SKM-1 treated with dmso at 0.1 percent for 144 hours (cell line): ENCODE data around the gene TVP23B.
"Not testable (repeated sequence)": the region's sequence is repeated elsewhere in the genome, so short reads cannot be mapped to it uniquely, and the experiment has no call there.

ENCODE experiments used
- DNase-seq: peaks from one replicate; lab custom pipeline; 2025; ENCODE audit not compliant: unreplicated experiment; lab: John Stamatoyannopoulos, UW

TVP23B gene

GRCh38 chr17:18780991-18781718 is at the start of gene TVP23B:
Gene TVP23B (plus strand): TSS chr17:18781183. CDS start chr17:18781294, 111 bp downstream.
- DNase-seq: peak; percentile 88

GRCh38 chr17:18732438-18732837 is 48.5 kb upstream of the TVP23B start:
- DNase-seq: not testable (repeated sequence)

GRCh38 chr17:18733350-18733749 is 47.6 kb upstream of the TVP23B start:
- not testable (repeated sequence) for DNase-seq

GRCh38 chr17:18739616-18740391 is 41.2 kb upstream of the TVP23B start:
- not testable (repeated sequence) for DNase-seq

- DNase-seq: not testable (repeated sequence)
Measured at GRCh38 chr17:18741228-18741627, 39.8 kb upstream of the TVP23B start.

GRCh38 chr17:18743699-18744421 is 37.1 kb upstream of the TVP23B start, which contains the start of gene FBXW10:
Gene FBXW10 (plus strand): TSS chr17:18744054. CDS start chr17:18744245, 191 bp downstream.
- DNase-seq: not testable (repeated sequence)

- DNase-seq: not testable (repeated sequence)
Measured at GRCh38 chr17:18744726-18745125, 36.3 kb upstream of the TVP23B start.

GRCh38 chr17:18746551-18746950 is 34.4 kb upstream of the TVP23B start:
- DNase-seq: not testable (repeated sequence)

GRCh38 chr17:18747501-18747900 is 33.5 kb upstream of the TVP23B start:
- DNase-seq: not testable (repeated sequence)

- not testable (repeated sequence) for DNase-seq
Measured at GRCh38 chr17:18750242-18750641, 30.7 kb upstream of the TVP23B start.

- not testable (repeated sequence) for DNase-seq
Measured at GRCh38 chr17:18753829-18754409, 27.1 kb upstream of the TVP23B start.

GRCh38 chr17:18755969-18756368 is 25.0 kb upstream of the TVP23B start:
- DNase-seq: not testable (repeated sequence)

- not testable (repeated sequence) for DNase-seq
Measured at GRCh38 chr17:18757368-18758044, 23.5 kb upstream of the TVP23B start.

- DNase-seq: not testable (repeated sequence)
Measured at GRCh38 chr17:18758344-18758743, 22.6 kb upstream of the TVP23B start.

- not testable (repeated sequence) for DNase-seq
Measured at GRCh38 chr17:18760221-18760620, 20.8 kb upstream of the TVP23B start.

- not testable (repeated sequence) for DNase-seq
Measured at GRCh38 chr17:18770572-18770971, 10.4 kb upstream of the TVP23B start.

- not testable (repeated sequence) for DNase-seq
Measured at GRCh38 chr17:18771066-18771465, 9.9 kb upstream of the TVP23B start.

GRCh38 chr17:18772471-18772870 is 8.5 kb upstream of the TVP23B start:
- no peak for DNase-seq

GRCh38 chr17:18781805-18782204 is 822 bp downstream of the TVP23B start:
- not testable (repeated sequence) for DNase-seq

GRCh38 chr17:18785933-18786332 is 5.0 kb downstream of the TVP23B start:
- DNase-seq: not testable (repeated sequence)
